GM12865 (cell line): Measurements from ENCODE around the gene SLC25A30.

Experiments
- DNase-seq: peaks from one replicate; pipeline ENCODE4 v3.0.0; 2010; ENCODE audit warnings: low read depth
- H3K4me3 ChIP-seq: 2 replicates; pipeline ENCODE4 v1.5.1; 2011; ENCODE audit warnings: mild to moderate bottlenecking, low read depth, low read length, control low read depth
- CTCF ChIP-seq: IDR thresholded peaks from 2 replicates; pipeline ENCODE4 v1.5.1; 2011; ENCODE audit warnings: low read length, control low read depth, low read depth, inconsistent platforms; ENCODE audit not compliant: insufficient read depth; ENCODE audit errors: missing control alignments

The SLC25A30 gene

GRCh38 chr13:45413826-45414307 lies 4.3 kb downstream of the SLC25A30 start:
- H3K4me3 ChIP-seq, result no peak overlapping the region
- DNase-seq, result no peak
- no peak for TF ChIP-seq CTCF

GRCh38 chr13:45412274-45413049 lies 5.7 kb downstream of the SLC25A30 start:
- no peak for TF ChIP-seq CTCF
- H3K4me3 ChIP-seq, result no peak overlapping the region
- DNase-seq, result no peak

GRCh38 chr13:45411631-45412030 lies 6.5 kb downstream of the SLC25A30 start:
- no peak for TF ChIP-seq CTCF
- no peak overlapping the region for H3K4me3 ChIP-seq
- no peak for DNase-seq

GRCh38 chr13:45411221-45411620 lies 7.0 kb downstream of the SLC25A30 start:
- no peak overlapping the region for H3K4me3 ChIP-seq
- no peak for TF ChIP-seq CTCF
- no peak for DNase-seq

- DNase-seq, result no peak
- H3K4me3 ChIP-seq, result no peak overlapping the region
- TF ChIP-seq CTCF, result no peak
Measured at GRCh38 chr13:45410466-45410865, 7.7 kb downstream of the SLC25A30 start.

- H3K4me3 ChIP-seq, result no peak overlapping the region
- DNase-seq, result no peak
- no peak for TF ChIP-seq CTCF
Measured at GRCh38 chr13:45410001-45410400, 8.2 kb downstream of the SLC25A30 start.

- no peak for DNase-seq
- no peak for TF ChIP-seq CTCF
- no peak overlapping the region for H3K4me3 ChIP-seq
Measured at GRCh38 chr13:45406421-45406820, 11.8 kb downstream of the SLC25A30 start.
